ENCODE data around the gene BOK.
"Not testable (repeated sequence)": the region's sequence is repeated elsewhere in the genome, so short reads cannot be mapped to it uniquely, and the experiment has no call there.

The BOK gene

DNA sequence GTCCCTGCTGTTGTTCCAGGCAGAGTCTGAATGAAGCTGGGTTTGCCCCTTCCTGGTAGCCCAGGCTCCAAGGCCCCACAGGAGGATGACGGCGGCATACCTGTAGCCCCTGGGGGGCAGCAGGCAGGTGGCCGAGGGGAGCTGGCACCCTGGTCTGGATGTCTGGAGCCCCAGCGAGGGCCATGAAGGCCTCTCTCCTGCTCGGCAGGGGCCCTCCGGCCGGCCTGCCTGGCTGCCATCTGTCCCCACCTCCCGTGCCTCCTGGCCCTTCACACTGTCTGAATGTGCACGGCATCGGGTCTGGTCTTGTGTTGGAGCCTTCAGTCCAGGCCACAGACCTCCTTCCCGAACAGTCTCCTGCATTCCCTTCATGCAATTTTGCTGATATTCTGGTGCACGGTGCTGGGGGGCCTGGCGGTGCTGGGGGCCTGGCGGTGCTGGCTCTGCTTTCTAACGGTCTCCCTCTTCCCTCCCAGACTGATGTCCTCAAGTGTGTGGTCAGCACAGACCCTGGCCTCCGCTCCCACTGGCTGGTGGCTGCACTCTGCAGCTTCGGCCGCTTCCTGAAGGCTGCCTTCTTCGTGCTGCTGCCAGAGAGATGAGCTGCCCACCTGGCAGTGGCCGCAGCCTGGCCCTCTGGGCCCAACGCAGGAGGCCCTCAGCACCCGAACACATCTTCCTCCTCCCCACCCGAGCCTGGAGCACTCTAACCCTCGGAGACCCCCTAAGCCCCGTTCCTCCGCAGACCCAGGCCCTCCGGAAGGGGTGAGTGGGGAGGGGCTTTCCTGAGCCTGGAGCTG is 13.5 kb downstream of the BOK start:
- DNase-seq (ENCODE audit: extremely low read depth in 1 of 2, low read depth in 1 of 2): no peak

GRCh38 chr2:241572915-241573651 is 14.5 kb downstream of the BOK start:
- not testable (repeated sequence) for DNase-seq (ENCODE audit: extremely low read depth in 1 of 2, low read depth in 1 of 2)

GRCh38 chr2:241573741-241574140 is 15.2 kb downstream of the BOK start:
- DNase-seq (ENCODE audit: extremely low read depth in 1 of 2, low read depth in 1 of 2): no peak

GRCh38 chr2:241574911-241575623 is 16.5 kb downstream of the BOK start:
- no peak for DNase-seq (ENCODE audit: extremely low read depth in 1 of 2, low read depth in 1 of 2)

GRCh38 chr2:241575624-241576292 is 17.2 kb downstream of the BOK start:
- DNase-seq (ENCODE audit: extremely low read depth in 1 of 2, low read depth in 1 of 2): no peak

DNA sequence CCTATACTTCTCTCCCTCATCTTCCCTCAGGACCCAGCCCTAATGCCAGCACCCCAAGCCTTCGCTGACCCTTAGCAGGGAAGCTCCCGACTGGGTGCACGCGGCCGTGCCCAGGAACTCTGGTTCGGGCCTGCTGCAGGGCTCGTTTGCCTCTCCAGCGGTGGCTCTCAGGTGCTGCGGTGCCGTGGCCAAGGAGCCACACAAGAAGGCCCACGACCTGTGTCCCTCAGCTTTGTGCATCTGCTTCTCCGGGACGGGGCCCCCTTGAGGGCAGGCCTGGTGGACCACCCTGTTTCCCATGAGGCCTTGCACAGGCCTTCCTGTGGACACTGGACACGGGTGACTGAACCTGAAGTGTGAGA is 17.7 kb downstream of the BOK start:
- DNase-seq (ENCODE audit: extremely low read depth in 1 of 2, low read depth in 1 of 2): no peak

GRCh38 chr2:241577413-241578122 is 19.0 kb downstream of the BOK start:
- no peak for DNase-seq (ENCODE audit: extremely low read depth in 1 of 2, low read depth in 1 of 2)

GRCh38 chr2:241579281-241579680 is 20.7 kb downstream of the BOK start:
- no peak for DNase-seq (ENCODE audit: extremely low read depth in 1 of 2, low read depth in 1 of 2)

DNA sequence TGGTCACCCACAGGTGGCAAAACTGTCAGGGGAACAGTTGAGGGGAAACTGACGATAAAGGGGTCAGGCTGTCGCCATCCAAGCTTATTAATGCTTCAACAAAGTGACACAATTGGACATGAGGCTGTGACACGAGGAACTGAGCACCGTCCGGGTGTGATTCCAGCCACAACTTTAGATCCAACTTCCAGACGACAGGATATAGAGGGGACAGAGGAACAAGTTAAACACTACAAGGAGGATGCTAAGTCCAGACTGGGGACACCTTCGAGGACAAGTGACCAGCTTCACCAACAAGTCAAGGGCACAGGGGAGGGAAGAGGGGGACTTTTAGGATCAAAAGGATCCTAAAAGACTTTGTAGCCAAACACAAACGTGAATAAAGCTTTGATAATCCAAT is 23.8 kb downstream of the BOK start:
- DNase-seq (ENCODE audit: extremely low read depth in 1 of 2, low read depth in 1 of 2): no peak

DNA sequence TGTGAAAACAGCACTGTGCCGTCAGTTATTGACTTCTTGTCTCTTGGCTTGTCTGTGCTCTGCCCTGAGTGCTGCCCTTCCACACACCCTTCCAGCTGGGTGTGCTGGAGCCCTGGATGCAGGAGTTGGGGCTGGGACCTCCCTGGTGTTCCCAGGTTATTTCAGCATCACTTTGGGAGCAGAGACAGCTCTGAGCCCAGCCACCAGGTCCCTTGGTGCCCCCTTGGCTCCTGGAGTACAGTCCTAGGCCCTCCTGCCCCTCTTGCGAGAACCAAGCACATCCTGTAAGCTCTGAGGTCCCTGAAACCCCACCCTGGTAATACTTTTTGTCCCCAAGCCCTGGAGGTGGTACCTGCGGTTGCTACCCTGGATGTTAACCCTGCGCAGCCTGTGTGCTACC is 24.3 kb downstream of the BOK start:
- DNase-seq (ENCODE audit: extremely low read depth in 1 of 2, low read depth in 1 of 2): no peak

DNA sequence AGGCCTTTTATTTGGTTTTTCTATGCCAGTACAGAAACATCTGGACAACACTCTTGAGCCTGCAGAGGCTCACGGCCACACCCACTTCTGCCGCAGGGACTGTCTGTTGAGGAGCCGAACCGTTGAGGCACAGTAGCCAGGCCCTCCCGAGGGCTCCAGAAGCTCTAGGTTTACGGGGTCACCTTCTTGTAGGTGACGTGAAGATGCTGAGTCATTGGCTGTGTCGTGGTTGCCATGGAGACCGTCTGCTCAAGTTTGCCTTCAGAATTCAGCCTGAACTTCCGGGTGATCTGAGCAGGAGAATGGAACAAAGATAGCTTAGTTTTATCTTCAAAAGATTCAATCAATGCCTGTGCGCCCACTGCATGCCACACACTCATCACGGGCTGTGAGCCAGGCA is 25.9 kb downstream of the BOK start:
- DNase-seq (ENCODE audit: extremely low read depth in 1 of 2, low read depth in 1 of 2): no peak

DNA sequence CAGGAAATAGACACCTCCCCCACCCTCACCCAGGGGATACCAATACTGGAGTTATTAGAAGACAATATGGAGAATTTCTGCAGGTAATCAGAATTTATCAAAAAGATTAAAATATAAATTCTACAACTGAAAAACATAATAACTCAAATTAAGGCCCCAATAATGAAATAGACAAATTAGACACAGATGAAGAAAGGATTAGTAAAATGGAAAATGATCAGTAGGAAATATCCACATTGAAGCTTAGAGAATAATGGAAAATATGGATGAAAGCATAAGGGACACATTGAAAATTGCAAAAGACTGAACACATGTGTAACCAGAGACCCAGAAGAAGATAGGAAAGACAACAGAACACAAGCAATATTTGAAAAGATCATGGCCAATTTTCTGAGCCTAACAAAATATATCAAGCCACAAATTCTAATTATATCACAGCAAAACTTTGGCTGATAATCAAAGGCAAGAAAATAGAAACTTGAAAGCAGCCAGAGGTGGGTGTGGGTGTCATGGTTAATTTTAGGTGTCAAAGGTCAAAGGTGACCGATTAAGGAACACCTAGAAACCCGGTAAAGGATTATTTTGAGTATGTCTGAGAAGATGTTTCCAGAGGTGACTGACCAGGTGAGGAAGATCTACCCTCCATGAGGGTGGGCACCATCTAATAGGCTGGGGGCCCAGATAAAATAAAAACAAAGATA is 28.2 kb downstream of the BOK start:
- no peak for DNase-seq (ENCODE audit: extremely low read depth in 1 of 2, low read depth in 1 of 2)

- DNase-seq (ENCODE audit: extremely low read depth in 1 of 2, low read depth in 1 of 2): not testable (repeated sequence)
These were observed 31.3 kb downstream of the BOK start for GRCh38 chr2:241589863-241590262.

DNA sequence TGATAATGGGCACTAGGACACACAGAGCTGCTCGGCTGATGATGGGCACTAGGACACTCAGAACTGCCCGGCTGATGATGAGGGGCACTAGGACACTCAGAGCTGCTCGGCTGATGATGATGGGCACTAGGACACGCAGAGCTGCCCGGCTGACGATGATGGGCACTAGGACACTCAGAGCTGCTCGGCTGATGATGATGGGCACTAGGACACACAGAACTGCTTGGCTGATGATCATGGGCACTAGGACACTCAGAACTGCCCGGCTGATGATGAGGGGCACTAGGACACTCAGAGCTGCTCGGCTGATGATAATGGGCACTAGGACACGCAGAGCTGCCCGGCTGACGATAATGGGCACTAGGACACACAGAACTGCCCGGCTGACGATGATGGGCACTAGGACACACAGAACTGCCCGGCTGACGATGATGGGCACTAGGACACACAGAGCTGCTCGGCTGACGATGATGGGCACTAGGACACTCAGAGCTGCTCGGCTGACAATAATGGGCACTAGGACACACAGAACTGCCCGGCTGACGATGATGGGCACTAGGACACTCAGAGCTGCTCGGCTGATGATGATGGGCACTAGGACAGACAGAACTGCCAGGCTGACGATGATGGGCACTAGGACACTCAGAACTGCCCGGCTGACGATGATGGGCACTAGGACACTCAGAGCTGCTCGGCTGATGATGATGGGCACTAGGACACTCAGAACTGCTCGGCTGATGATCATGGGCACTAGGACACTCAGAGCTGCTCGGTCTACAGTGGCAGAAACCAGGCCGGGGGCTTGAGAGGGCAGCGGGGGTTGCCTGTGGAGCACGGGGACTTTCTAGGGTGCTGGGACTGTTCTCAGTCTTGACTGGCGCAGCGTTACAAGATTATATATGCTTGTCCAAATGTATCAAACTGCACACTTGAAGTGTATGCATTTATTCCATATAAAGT is 32.2 kb downstream of the BOK start:
- DNase-seq (ENCODE audit: extremely low read depth in 1 of 2, low read depth in 1 of 2): not testable (repeated sequence)

DNA sequence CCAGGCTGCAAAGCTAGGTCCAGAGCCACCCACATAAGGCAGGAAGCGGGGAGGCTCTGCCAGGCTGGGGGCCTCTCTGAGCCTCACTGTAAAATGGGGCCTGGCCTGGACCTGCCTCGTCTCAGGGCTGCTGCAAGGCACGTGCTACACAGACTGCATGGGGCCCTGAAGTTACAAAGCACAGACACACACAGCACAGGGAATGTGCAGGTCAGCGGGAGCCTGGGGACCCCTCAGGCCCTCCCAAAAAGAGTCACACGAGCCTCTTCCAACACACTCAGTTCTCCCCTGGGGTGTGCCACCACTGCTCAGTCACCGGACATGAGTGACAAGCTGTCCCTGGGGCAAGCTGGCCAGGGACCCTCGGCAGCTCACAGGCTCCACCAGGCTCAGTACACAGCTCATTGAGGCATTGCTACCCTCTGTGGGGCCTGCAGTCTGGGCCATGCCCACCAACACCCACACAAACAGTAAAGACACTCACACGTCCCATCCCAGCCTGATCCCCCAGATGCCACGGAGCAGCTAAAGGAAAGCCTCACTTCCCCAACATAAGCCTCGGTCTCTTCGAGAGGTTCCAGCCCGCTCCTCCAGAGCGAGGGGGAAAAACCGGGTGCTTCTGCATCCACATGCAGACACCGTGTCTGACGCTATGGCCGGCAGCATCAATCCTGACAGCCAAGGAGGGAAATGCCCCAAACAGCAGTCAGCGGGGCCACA is 33.7 kb downstream of the BOK start:
- no peak for DNase-seq (ENCODE audit: extremely low read depth in 1 of 2, low read depth in 1 of 2)

GRCh38 chr2:241593271-241593670 is 34.7 kb downstream of the BOK start:
- no peak for DNase-seq (ENCODE audit: extremely low read depth in 1 of 2, low read depth in 1 of 2)

- no peak for DNase-seq (ENCODE audit: extremely low read depth in 1 of 2, low read depth in 1 of 2)
These were observed 37.1 kb downstream of the BOK start for GRCh38 chr2:241595600-241596140.

DNA sequence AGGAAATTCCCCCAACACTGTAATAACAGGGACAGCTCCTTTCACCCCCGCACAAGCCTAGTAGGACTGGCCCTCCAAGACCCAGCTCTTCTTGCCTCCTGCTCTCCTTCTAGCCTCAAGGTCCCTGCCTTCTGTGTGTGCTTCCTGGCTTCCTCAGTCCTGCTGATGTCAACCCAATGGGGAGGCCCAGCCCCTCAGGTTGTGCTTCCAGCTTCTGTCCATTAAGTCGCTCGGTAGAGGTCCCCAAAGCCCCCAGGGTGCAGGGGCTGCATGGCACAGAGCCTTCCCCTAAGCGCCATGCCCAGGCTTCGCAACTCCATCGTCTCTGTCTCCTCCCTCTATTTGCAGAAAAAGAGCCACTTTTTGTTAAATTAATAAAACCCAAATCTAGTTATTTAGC is 39.0 kb downstream of the BOK start:
- DNase-seq (ENCODE audit: extremely low read depth in 1 of 2, low read depth in 1 of 2): no peak

Measured in activated CD8-positive, alpha-beta memory T cell treated with anti-CD3 and anti-CD28 coated beads for 1 hour (primary cell).